C4-2B (cell line): ENCODE data around the gene ZNF407.

Source experiments
- H3K27ac ChIP-seq: fragments of 450-650 bp; 2 replicates; pipeline ENCODE4 v1.5.1; 2017
- CTCF ChIP-seq: fragments of 450-650 bp; conservative IDR thresholded peaks from 2 replicates; pipeline ENCODE4 v1.5.1; 2017; ENCODE audit warnings: mild to moderate bottlenecking
- ZFX ChIP-seq: fragments of 450-650 bp; IDR thresholded peaks from 2 replicates; pipeline ENCODE4 v1.6.1; 2017

The ZNF407 gene

GRCh38 chr18:74930616-74931015 is 332.9 kb downstream of the ZNF407 start:
- H3K27ac ChIP-seq: no peak overlapping the region
- TF ChIP-seq ZFX (no peak), CTCF (no peak)

GRCh38 chr18:74933930-74934329 is 336.3 kb downstream of the ZNF407 start:
- H3K27ac ChIP-seq: no peak overlapping the region
- TF ChIP-seq ZFX (no peak), CTCF (no peak)

GRCh38 chr18:74935434-74935833 is 337.8 kb downstream of the ZNF407 start:
- no peak for TF ChIP-seq CTCF
- no peak for TF ChIP-seq ZFX
- H3K27ac ChIP-seq: no peak overlapping the region

- no peak for TF ChIP-seq CTCF
- no peak for TF ChIP-seq ZFX
Measured at GRCh38 chr18:74936343-74936742, 338.7 kb downstream of the ZNF407 start.

GRCh38 chr18:74937291-74937690 is 339.6 kb downstream of the ZNF407 start:
- no peak for TF ChIP-seq ZFX
- TF ChIP-seq CTCF: no peak

More at GRCh38 chr18:74936343-74936742, 338.7 kb downstream of the ZNF407 start:
- no peak overlapping the region for H3K27ac ChIP-seq

GRCh38 chr18:74940856-74941255 is 343.2 kb downstream of the ZNF407 start:
- TF ChIP-seq CTCF (no peak), ZFX (no peak)
- no peak overlapping the region for H3K27ac ChIP-seq

More at GRCh38 chr18:74937291-74937690, 339.6 kb downstream of the ZNF407 start:
- no peak overlapping the region for H3K27ac ChIP-seq

GRCh38 chr18:74942319-74942910 is 344.7 kb downstream of the ZNF407 start:
- TF ChIP-seq ZFX: no peak
- no peak for TF ChIP-seq CTCF
- no peak overlapping the region for H3K27ac ChIP-seq
